ENCODE measurements around the gene ANAPC13. TPM values are rescaled to one million over a fixed set of nuclear protein-coding genes. Genes with fewer than 3 reads are reported as not detected.

The ANAPC13 gene
- total and polyA plus RNA-seq, 9 donors, result 23.4 to 104 (median 44.0) TPM

DNA sequence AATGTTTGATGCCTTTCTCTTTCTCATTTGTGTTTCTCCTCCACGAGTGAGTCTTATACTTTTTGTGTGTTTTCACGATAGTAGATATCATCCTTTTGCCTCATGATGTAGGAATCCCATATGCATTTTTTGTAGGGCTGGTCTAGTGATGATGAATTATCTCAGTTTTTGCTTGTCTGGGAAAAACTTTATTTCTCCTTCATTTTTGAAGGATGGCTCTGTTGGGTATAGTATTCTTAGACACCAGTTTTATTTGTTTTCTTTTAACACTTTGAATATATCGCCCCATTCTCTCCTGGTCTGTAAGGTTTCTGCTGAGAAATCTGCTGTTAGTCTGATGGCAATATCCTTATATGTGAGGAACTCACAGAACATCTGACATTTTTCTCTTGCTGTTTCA lies 18.3 kb upstream of the ANAPC13 start:
- Histone ChIP-seq H3K4me3 (no peak overlapping the region), H3K27me3 (no peaks in the 10 kb centered on the region), H3K36me3 (no peaks in the 10 kb centered on the region), H3K4me1 (ENCODE audit: insufficient read depth) (no peaks in the 10 kb centered on the region), H3K27ac (no peak overlapping the region), H3K9me3 (no peaks in the 10 kb centered on the region)
- 62 to 90% (median 65%) methylated on average over 3 of the region's 3 CpGs for WGBS, 3 donors
- intact Hi-C loops (cut with DNase I), result no loop called here
- no peak for DNase-seq
- no peak for TF ChIP-seq EP300 (IDR thresholded peaks at IDR 0.05)
- TF ChIP-seq, protein P1, sequence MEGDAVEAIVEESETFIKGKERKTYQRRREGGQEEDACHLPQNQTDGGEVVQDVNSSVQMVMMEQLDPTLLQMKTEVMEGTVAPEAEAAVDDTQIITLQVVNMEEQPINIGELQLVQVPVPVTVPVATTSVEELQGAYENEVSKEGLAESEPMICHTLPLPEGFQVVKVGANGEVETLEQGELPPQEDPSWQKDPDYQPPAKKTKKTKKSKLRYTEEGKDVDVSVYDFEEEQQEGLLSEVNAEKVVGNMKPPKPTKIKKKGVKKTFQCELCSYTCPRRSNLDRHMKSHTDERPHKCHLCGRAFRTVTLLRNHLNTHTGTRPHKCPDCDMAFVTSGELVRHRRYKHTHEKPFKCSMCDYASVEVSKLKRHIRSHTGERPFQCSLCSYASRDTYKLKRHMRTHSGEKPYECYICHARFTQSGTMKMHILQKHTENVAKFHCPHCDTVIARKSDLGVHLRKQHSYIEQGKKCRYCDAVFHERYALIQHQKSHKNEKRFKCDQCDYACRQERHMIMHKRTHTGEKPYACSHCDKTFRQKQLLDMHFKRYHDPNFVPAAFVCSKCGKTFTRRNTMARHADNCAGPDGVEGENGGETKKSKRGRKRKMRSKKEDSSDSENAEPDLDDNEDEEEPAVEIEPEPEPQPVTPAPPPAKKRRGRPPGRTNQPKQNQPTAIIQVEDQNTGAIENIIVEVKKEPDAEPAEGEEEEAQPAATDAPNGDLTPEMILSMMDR (IDR thresholded peaks at IDR 0.05), result no peak
- no peak for TF ChIP-seq POLR2A (IDR thresholded peaks at IDR 0.05)

DNA sequence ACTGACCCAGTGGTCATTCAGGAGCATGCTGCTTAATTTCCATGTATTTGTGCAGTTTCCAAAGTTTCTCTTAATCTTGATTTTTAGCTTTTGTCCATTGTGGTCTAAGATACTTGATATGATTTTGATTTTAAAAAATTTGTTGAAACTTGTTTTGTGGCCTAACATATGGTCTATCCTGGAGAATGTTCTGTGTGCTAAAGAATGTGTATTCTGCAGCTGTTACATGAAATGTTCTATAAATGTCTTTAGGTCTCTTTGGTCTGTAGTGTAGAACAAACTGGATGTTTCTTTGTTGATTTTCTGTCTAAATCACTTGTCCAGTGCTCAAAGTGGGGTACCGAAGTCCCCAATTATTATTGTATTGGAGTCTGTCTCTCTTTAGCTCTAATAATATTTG lies 17.5 kb upstream of the ANAPC13 start:
- intact Hi-C loops (cut with DNase I), result no loop called here
- H3K36me3 ChIP-seq, result no peaks in the 10 kb centered on the region
- H3K27me3 ChIP-seq, result no peaks in the 10 kb centered on the region
- no peak overlapping the region for H3K27ac ChIP-seq
- no peaks in the 10 kb centered on the region for H3K9me3 ChIP-seq
- WGBS, 3 donors, result 98 to 100% (median 98%) methylated on average over 1 of the region's 1 CpG
- DNase-seq, result no peak
- H3K4me3 ChIP-seq, result no peak overlapping the region
- TF ChIP-seq POLR2A (IDR thresholded peaks at IDR 0.05), result no peak
- TF ChIP-seq, protein P1 (IDR thresholded peaks at IDR 0.05), result no peak
- no peak for TF ChIP-seq EP300 (IDR thresholded peaks at IDR 0.05)
- no peaks in the 10 kb centered on the region for H3K4me1 ChIP-seq (ENCODE audit: insufficient read depth)

DNA sequence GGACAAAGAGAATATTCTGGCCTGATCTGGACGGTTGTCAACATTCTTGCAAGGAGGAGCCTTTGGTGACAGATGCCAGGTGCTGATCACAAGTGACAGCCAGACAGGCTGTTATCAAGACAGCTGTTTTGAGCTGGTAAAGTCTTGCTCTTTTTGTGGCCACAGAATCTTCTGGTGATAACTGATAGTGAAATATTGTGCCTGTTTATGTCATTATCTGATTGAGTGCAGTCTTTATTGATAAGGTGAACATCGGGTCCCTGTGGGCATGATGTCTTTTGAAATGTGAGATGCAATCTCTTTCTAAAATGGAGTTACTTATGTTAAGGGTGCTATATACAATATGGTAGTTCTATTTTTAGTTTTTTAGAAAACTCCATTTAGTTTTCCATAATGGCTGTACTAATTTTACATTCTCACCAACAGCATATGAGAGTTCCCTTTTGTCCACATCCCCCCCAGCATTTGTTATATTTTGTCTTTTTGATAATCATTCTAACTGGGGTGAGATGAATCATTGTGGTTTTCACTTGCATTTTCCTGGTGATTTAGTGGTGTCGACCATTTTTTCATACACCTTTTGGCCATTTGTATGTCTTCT lies 10.8 kb upstream of the ANAPC13 start:
- TF ChIP-seq, protein P1 (IDR thresholded peaks at IDR 0.05), result no peak
- no peak for TF ChIP-seq POLR2A (IDR thresholded peaks at IDR 0.05)
- intact Hi-C loops (cut with DNase I), result no loop called here
- Histone ChIP-seq H3K4me1 (ENCODE audit: insufficient read depth) (peaks cover 1% of the 10 kb centered on the region), H3K9me3 (no peaks in the 10 kb centered on the region), H3K27ac (no peak overlapping the region), H3K4me3 (no peak overlapping the region), H3K27me3 (no peaks in the 10 kb centered on the region), H3K36me3 (no peaks in the 10 kb centered on the region)
- 75 to 82% (median 77%) methylated on average over 3 of the region's 3 CpGs for WGBS, 3 donors
- DNase-seq, result no peak

DNA sequence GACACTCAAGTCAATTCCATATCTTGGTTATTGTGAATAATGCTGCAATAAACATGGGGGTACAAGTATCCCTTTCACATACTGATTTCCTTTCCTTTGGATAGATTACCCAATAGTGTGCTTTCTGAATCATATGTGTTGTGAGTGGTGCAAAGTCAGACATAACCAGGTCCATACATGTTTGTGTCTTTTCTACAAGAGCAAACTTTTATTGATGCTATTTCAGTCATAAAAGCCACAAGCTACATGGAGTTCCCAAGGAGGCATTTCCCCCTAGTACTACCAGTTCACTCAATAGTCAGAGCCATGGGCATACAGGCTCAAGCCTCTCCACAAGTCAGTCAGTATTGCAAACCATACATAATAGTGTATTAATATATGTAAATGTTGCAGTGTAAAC lies 10.2 kb upstream of the ANAPC13 start:
- no peaks in the 10 kb centered on the region for H3K9me3 ChIP-seq
- no peaks in the 10 kb centered on the region for H3K27me3 ChIP-seq
- intact Hi-C loops (cut with DNase I), result no loop called here
- TF ChIP-seq EP300 (IDR thresholded peaks at IDR 0.05) (no peak), POLR2A (IDR thresholded peaks at IDR 0.05) (no peak)
- TF ChIP-seq, protein P1 (IDR thresholded peaks at IDR 0.05), result no peak
- no peaks in the 10 kb centered on the region for H3K36me3 ChIP-seq
- peaks cover 1% of the 10 kb centered on the region for H3K4me1 ChIP-seq (ENCODE audit: insufficient read depth)
- H3K4me3 ChIP-seq, result no peak overlapping the region
- DNase-seq, result no peak
- H3K27ac ChIP-seq, result no peak overlapping the region

Data from ovary (tissue), 9 donors.